Suppressor macrophage (primary cell): Measurements from ENCODE around the gene EMP2.
A peak's percentile ranks its signal among the peaks of the same experiment; 100 is the strongest.

Experiments used
- DNase-seq, 4 experiments: peaks; one replicate each; pipeline ENCODE4 v3.0.0-alpha.2; 2020 to 2022

The EMP2 gene

GRCh38 chr16:10609402-10609774 lies 29.0 kb upstream of the EMP2 start:
- no peak for DNase-seq

GRCh38 chr16:10608687-10609401 lies 28.4 kb upstream of the EMP2 start:
- DNase-seq = peak; percentile 55 to 73 (median 70)

DNA sequence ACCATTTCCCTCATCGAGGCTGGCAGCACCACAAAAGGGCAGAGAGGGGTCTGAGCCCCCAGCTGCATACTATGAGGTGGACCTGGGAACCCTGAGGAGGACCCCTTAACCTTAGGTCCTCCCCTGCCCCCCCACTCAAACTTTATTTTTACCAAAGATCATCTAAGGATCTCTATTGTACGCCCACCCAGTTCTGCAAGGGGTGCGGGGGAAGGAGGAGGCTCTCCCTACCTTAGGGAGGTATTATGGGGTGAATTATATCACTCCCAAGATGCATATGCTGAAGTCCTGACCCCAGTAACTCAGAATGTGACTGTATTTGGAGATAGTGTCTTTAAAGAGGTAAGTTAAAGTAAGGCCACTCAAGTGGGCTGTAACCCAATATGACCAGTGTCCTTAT lies 26.8 kb upstream of the EMP2 start:
- no peak for DNase-seq

DNA sequence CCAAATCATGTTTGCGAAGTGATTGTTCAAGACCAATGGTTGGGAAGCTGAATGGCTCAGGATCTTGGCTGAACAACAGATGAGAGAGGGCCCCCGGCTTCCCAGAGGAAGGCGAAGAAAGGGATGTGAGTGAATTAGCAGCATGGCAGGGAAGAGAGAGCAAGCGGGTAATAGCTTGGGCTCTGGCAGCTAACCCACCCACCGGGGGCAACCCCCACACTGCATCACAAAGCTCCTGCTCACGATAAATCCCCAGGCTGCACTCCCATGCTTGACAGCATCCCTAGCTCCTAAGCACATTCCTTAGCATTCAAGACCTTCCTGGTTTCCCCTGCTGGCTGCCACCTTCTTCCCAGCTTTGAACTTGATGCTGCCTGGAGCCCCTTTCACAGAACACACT lies 26.2 kb upstream of the EMP2 start:
- no peak for DNase-seq

- no peak for DNase-seq
Measured at GRCh38 chr16:10605636-10606035, 25.2 kb upstream of the EMP2 start.

DNA sequence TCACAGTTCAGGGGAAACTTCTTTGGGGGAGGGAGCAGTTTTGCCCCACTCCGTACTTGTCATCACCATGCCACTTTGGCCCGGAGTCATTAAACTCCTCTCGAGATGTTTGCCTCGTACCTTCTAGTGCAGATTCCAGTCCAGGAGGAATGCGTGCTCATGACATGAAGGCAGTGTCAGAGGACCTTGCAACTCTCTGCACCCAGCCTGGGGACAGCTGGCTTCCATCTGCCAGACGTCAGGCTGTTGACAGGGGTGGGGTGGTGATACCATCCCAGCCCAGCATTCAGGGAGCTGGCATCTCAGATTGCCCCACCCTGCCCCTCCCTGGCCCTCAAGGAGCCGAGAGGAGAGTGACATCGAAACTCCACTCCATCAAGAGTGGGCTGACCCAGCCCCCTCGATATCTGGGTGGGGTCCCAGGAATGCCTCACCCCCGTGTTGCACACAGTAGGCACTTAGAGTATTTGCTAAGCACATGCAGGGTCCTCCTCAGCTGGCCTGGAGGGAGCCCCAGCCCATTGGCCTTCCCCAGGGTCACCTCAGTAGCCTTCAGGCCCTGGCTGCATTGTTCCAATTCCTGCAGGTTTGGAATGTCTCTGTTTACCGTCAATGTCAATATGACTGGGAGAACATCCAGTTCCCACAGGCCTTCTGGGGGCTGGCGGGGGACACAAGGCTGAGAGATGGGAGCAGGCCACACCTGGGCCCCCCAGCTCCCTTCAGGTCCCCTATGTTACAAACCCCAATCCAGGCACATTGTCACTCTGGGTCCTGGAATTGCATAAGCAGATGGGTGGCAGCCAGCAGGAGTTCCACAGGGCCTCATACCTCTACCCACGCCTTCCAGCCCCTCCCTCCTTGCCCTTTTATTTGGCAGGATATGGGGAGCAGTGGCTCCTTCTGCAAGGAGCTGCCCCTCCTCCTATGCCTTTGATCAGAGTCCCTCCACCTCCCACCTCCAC lies 21.3 kb upstream of the EMP2 start:
- DNase-seq = no peak

- DNase-seq = no peak
Measured at GRCh38 chr16:10600782-10601443, 20.5 kb upstream of the EMP2 start.

- no peak for DNase-seq
Measured at GRCh38 chr16:10599626-10600025, 19.2 kb upstream of the EMP2 start.

- DNase-seq = no peak
Measured at GRCh38 chr16:10598157-10598556, 17.8 kb upstream of the EMP2 start.

- no peak for DNase-seq
Measured at GRCh38 chr16:10597187-10597601, 16.8 kb upstream of the EMP2 start.

DNA sequence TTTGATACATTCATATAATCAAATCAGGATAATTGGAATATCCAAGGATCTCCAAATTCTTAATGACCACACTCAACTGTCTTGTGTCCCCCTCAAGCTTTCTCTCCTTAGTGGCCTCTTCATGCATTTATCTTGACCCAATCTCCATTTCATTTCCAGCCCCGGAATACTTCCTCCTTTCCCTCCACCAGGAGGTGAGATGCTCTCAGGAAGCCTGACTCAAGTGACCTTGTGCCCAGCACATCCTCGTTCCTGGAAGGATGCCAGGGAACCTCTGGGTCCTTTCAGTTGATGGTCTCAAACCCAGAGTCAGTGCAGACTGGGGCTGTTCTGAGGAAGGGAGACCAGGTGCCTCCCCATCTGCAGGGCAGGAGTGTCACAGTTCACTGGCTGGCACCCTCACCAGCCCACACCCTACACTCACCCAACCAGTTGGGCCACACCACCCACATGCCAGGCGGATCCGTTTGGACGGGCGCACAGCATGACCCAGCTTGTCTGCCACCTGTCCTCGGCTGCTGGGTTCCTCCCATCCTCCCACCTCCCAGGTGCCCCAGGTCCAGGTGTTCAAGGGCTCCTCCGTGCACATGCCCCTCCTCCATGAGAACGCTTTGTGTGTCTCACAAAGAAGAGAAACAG lies 14.0 kb upstream of the EMP2 start:
- DNase-seq = no peak

- no peak for DNase-seq
Measured at GRCh38 chr16:10592611-10593010, 12.2 kb upstream of the EMP2 start.

GRCh38 chr16:10590342-10590741 lies 9.9 kb upstream of the EMP2 start:
- DNase-seq = no peak

DNA sequence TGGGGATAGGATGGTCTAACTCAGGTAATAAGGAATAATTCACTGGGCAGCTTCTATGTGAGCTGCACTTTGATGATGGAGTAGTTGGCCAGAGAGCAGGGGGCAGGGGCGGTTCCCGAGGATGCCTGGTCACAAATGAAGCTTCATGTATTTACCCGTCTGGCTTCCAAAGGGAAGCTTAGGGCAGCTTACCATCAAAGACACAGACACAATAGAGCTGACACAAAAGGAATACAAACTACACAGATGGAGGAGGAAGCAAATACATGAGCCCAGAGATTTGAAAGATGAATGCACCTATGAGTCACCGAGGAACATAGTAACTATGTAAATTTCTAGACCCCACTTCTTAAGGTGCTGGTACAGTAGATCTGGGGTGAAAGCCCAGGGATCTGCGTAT lies 8.7 kb upstream of the EMP2 start:
- DNase-seq = no peak

DNA sequence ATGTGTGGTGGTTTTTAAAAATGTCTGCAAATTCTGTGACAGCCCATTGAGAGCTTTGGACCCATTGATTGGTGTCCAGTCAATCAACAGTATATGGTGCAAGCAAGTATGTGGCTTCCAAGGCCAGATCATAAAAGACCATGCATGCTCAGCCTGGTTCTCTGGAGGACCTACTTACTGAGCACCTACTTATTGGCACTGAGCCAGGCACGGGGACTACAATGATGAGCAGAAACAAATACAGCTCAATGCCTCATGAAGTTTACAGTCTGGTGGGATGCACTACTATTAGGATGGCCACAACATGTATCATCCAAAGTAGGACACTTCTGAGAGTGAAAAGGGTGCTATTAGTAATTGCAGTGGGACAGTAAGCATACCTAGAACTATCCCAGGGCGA lies 7.2 kb upstream of the EMP2 start:
- no peak for DNase-seq

DNA sequence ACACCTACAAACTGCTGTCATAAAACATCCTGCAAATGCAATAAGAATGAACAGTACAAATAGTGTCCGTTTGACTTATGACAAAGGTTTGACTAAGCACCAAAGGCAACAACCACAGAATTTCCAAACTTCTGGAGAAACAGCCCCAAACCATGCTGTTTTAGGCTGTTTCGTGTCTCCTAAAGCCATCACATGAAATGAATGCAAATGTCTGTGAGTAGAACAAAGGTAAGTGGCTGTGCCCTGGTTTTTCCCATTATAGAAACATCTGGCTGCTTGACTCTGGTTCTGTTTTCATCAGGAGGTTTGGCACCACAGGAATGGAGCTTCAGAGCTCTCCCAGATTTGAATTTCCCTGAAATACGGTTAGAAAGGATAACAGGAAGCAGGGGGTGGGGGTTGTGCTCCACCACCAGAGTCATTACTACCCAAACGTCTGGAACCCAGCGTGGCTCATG lies 4.6 kb upstream of the EMP2 start:
- no peak for DNase-seq

DNA sequence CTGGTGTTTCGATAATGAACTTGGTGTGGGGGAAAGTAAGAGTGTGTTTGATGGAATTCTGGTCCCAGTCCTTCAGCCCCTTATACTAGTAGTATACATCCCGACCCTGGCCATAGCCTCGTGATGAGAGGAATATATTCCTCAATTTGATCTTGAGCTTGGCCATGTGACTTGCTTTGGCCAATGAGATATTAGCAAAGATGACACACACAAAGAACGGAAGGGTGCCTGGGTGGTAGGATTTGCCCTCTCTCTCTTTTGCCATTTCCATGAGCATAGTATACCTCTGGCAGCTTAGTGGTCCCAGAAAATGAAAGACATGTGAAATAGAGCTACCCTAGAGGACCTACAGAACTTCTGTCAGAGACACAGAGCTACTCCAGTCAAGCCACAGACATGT lies 2.9 kb upstream of the EMP2 start:
- DNase-seq = no peak

- DNase-seq = no peak
Measured at GRCh38 chr16:10581507-10581906, 1.1 kb upstream of the EMP2 start.

DNA sequence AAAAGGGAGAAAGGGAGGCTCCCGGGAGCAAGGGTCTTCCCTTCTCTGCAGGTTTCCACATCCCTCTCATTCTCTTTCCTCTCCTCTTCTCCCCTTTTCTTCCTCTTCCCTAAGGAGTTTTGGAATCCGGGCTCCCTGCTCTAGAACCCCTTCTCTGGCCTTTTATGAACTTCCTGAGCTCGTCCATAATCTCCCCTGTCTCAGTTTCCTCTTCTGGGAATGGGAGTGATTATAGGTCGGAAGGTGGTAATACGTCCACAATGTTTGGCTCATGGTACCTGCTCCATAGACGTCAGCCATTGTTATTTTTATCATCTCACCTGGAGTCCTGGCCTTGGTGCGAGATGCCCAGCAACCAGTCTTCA lies 467 bp upstream of the EMP2 start:
- no peak for DNase-seq

GRCh38 chr16:10579575-10579964 lies 828 bp downstream of the EMP2 start:
- no peak for DNase-seq

DNA sequence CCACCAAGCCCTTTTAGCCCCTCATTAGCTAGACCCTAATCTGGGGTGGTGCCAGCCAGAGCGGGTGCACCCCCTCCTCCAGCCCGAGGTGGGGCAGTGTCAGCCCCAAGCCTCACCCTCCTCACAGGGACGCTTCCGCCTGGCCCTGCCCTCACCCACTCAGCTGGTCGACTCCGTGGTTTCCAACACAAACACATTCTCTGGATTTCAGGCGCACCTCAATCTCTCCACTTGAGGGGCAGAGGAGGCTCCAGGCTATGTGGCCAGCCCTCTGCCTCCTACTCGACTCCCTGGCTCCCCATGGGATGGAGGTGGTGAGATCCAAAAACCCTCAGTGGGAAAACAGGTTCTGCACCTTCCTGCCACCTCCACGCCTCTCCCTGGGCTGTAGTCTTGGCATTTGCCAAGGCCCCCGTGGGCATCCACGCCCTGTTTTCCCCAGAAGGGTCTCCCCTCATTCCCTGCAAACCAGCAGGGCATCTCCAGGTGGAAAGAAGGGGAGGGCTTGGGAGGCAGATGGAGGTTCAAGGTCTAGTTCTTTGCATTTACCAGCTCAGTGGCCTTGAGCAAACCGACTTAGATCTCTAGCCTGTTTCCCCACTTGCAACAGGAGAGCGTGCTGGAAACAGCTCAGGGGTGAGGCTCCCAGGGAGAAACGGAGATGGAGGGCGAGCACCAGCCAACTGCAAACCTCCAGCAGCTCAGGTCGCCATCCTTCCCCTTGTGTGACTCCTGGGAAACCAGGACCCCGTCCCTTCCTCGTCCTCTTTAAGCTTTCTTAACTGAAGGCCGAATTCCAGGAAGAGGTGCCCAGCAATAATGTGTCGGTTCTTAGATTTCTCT lies 1.7 kb downstream of the EMP2 start:
- DNase-seq = no peak
